Measurements from ENCODE around the gene CEP112.

DNA sequence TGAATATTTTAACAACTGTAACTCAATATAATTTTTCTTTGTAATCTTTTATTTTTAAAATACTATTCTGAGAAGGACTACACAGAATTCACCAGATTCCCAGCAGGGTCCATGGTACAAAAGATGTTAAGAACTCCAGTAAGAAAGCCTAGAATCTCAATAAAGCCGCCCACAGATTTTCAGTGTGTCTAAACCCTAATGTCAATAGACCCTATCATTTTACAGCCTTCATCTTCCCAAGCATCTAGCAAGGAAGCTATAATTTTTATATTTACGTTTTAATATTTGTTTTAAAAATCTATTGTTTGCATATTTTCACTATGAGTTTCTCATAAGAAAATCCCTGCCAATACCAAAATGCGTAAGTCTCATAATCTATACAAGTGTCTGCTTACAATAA is 148.5 kb downstream of the CEP112 start:
- TF ChIP-seq, protein P1, sequence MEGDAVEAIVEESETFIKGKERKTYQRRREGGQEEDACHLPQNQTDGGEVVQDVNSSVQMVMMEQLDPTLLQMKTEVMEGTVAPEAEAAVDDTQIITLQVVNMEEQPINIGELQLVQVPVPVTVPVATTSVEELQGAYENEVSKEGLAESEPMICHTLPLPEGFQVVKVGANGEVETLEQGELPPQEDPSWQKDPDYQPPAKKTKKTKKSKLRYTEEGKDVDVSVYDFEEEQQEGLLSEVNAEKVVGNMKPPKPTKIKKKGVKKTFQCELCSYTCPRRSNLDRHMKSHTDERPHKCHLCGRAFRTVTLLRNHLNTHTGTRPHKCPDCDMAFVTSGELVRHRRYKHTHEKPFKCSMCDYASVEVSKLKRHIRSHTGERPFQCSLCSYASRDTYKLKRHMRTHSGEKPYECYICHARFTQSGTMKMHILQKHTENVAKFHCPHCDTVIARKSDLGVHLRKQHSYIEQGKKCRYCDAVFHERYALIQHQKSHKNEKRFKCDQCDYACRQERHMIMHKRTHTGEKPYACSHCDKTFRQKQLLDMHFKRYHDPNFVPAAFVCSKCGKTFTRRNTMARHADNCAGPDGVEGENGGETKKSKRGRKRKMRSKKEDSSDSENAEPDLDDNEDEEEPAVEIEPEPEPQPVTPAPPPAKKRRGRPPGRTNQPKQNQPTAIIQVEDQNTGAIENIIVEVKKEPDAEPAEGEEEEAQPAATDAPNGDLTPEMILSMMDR (IDR thresholded peaks at IDR 0.05; ENCODE audit: poor library complexity, severe bottlenecking), result no peak
- no peak for TF ChIP-seq POLR2AphosphoS5 (IDR thresholded peaks at IDR 0.05)
- TF ChIP-seq, protein P2, sequence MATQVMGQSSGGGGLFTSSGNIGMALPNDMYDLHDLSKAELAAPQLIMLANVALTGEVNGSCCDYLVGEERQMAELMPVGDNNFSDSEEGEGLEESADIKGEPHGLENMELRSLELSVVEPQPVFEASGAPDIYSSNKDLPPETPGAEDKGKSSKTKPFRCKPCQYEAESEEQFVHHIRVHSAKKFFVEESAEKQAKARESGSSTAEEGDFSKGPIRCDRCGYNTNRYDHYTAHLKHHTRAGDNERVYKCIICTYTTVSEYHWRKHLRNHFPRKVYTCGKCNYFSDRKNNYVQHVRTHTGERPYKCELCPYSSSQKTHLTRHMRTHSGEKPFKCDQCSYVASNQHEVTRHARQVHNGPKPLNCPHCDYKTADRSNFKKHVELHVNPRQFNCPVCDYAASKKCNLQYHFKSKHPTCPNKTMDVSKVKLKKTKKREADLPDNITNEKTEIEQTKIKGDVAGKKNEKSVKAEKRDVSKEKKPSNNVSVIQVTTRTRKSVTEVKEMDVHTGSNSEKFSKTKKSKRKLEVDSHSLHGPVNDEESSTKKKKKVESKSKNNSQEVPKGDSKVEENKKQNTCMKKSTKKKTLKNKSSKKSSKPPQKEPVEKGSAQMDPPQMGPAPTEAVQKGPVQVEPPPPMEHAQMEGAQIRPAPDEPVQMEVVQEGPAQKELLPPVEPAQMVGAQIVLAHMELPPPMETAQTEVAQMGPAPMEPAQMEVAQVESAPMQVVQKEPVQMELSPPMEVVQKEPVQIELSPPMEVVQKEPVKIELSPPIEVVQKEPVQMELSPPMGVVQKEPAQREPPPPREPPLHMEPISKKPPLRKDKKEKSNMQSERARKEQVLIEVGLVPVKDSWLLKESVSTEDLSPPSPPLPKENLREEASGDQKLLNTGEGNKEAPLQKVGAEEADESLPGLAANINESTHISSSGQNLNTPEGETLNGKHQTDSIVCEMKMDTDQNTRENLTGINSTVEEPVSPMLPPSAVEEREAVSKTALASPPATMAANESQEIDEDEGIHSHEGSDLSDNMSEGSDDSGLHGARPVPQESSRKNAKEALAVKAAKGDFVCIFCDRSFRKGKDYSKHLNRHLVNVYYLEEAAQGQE (IDR thresholded peaks at IDR 0.05; ENCODE audit: borderline replicate concordance), result no peak
- no peak for TF ChIP-seq EZH2 (IDR thresholded peaks at IDR 0.05; ENCODE audit: borderline replicate concordance, insufficient read depth, low read length, poor library complexity, severe bottlenecking)
- no peak for TF ChIP-seq EP300 (conservative IDR thresholded peaks at IDR 0.05; ENCODE audit: poor library complexity, severe bottlenecking)
- no peak for TF ChIP-seq TAF1 (IDR thresholded peaks at IDR 0.05; ENCODE audit: low read depth)
- TF ChIP-seq MXI1 (conservative IDR thresholded peaks at IDR 0.05; ENCODE audit: poor library complexity, severe bottlenecking), result no peak
- TF ChIP-seq SMC3 (conservative IDR thresholded peaks at IDR 0.05; ENCODE audit: poor library complexity), result no peak
- TF ChIP-seq RAD21 (conservative IDR thresholded peaks at IDR 0.05), result no peak

Measured in neural cell (in vitro differentiated cells).